ENCODE results near the gene TULP4. TPM values are rescaled to one million over a fixed set of nuclear protein-coding genes. Genes with fewer than 3 reads are reported as not detected.
"Not testable (repeated sequence)": the region's sequence is repeated elsewhere in the genome, so short reads cannot be mapped to it uniquely, and the experiment has no call there.

Gene TULP4
- total RNA-seq, 1 donor from 2014 or later = 406 TPM

GRCh38 chr6:158397578-158397977 lies 85.3 kb downstream of the TULP4 start:
- H3K36me3 Mint-ChIP-seq (ENCODE audit: unreplicated experiment) = peaks cover 11% of the 10 kb centered on the region
- no peak for TF ChIP-seq CTCF (IDR thresholded peaks at IDR 0.05; ENCODE audit: partially characterized antibody, unreplicated experiment)
- H3K4me3 Mint-ChIP-seq (ENCODE audit: unreplicated experiment) = no peak overlapping the region
- no peak overlapping the region for H3K27ac Mint-ChIP-seq (ENCODE audit: unreplicated experiment)
- H3K9me3 Mint-ChIP-seq (ENCODE audit: unreplicated experiment) = peaks cover 17% of the 10 kb centered on the region
- peaks cover 6% of the 10 kb centered on the region for H3K27me3 Mint-ChIP-seq (ENCODE audit: unreplicated experiment)
- DNase-seq = no peak
- no peaks in the 10 kb centered on the region for H3K4me1 Mint-ChIP-seq (ENCODE audit: low read depth, unreplicated experiment)

GRCh38 chr6:158398252-158399024 lies 86.2 kb downstream of the TULP4 start:
- peaks cover 6% of the 10 kb centered on the region for H3K27me3 Mint-ChIP-seq (ENCODE audit: unreplicated experiment)
- DNase-seq = no peak
- no peak for TF ChIP-seq CTCF (IDR thresholded peaks at IDR 0.05; ENCODE audit: partially characterized antibody, unreplicated experiment)
- H3K36me3 Mint-ChIP-seq (ENCODE audit: unreplicated experiment) = peaks cover 10% of the 10 kb centered on the region
- no peaks in the 10 kb centered on the region for H3K4me1 Mint-ChIP-seq (ENCODE audit: low read depth, unreplicated experiment)
- H3K9me3 Mint-ChIP-seq (ENCODE audit: unreplicated experiment) = peaks cover 12% of the 10 kb centered on the region
- H3K4me3 Mint-ChIP-seq (ENCODE audit: unreplicated experiment) = no peak overlapping the region
- H3K27ac Mint-ChIP-seq (ENCODE audit: unreplicated experiment) = no peak overlapping the region

DNA sequence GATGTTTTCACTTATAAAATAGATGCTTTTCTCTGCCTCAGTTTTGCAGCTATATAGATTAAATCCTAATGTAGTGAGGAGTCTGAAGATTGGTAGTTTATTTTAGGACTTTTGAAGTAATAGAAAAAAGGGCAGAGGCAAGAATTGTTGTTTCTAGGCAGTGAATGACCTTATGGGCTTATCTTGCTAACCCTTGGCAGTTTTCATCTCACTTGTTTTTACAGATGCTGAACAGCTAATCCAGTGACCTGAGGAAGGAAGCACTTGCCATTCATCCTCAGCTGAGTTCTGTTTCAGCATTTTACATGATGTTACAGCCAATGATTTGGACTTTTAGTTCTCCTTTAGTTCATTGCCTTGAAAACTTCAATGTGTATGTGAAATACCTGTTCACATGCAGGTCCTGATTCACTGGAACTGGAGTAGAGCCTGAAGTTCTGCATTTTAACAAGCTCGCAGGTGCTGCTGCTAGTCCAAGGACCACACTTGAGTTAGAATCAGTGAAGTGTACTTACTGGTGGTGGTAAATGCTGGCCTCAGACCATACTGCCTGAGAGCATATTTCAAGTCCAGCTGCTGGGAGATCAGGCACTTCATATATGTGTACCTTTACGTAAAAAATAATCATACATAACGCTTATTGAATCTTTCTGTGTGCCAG lies 86.9 kb downstream of the TULP4 start:
- peaks cover 9% of the 10 kb centered on the region for H3K9me3 Mint-ChIP-seq (ENCODE audit: unreplicated experiment)
- no peak for DNase-seq
- no peak overlapping the region for H3K4me3 Mint-ChIP-seq (ENCODE audit: unreplicated experiment)
- peaks cover 5% of the 10 kb centered on the region for H3K27me3 Mint-ChIP-seq (ENCODE audit: unreplicated experiment)
- H3K4me1 Mint-ChIP-seq (ENCODE audit: low read depth, unreplicated experiment) = no peaks in the 10 kb centered on the region
- no peak overlapping the region for H3K27ac Mint-ChIP-seq (ENCODE audit: unreplicated experiment)
- TF ChIP-seq CTCF (IDR thresholded peaks at IDR 0.05; ENCODE audit: partially characterized antibody, unreplicated experiment) = no peak
- peaks cover 3% of the 10 kb centered on the region for H3K36me3 Mint-ChIP-seq (ENCODE audit: unreplicated experiment)

GRCh38 chr6:158402184-158402583 lies 89.9 kb downstream of the TULP4 start:
- H3K9me3 Mint-ChIP-seq (ENCODE audit: unreplicated experiment) = peaks cover 6% of the 10 kb centered on the region
- TF ChIP-seq CTCF (IDR thresholded peaks at IDR 0.05; ENCODE audit: partially characterized antibody, unreplicated experiment) = no peak
- H3K4me3 Mint-ChIP-seq (ENCODE audit: unreplicated experiment) = no peak overlapping the region
- peaks cover 12% of the 10 kb centered on the region for H3K4me1 Mint-ChIP-seq (ENCODE audit: low read depth, unreplicated experiment)
- H3K27ac Mint-ChIP-seq (ENCODE audit: unreplicated experiment) = no peak overlapping the region
- DNase-seq = no peak
- peaks cover 4% of the 10 kb centered on the region for H3K27me3 Mint-ChIP-seq (ENCODE audit: unreplicated experiment)
- H3K36me3 Mint-ChIP-seq (ENCODE audit: unreplicated experiment) = peaks cover 9% of the 10 kb centered on the region

DNA sequence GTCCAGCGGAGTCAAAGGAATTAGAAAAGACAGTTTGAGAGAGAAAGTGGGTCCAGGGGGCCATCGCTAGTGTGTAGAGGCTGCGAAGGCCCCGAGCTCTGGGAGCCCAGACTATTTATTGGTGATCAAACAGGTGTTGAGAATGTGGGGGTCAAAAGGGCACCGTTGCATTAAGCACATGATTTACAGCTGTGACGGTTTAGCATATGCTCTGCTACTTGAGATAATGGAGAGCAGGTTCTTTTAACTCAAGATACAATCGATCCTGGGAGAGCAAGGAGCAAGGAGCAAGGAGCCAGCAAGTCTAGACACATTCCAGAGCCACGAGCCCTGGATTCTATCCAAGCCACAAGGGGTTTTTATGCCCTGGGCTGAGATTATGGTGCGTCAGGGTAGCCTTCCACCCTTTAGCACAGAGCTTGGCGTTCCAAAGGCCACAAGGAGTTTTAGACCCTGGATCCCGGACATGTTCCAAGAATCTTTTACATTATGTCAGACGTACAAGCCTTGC lies 93.1 kb downstream of the TULP4 start:
- Mint-ChIP-seq H3K4me1 (ENCODE audit: low read depth, unreplicated experiment) (peaks cover 32% of the 10 kb centered on the region), H3K4me3 (ENCODE audit: unreplicated experiment) (peak overlapping the region; percentile 30)
- H3K9me3 Mint-ChIP-seq (ENCODE audit: unreplicated experiment); H3K27me3 Mint-ChIP-seq (ENCODE audit: unreplicated experiment); H3K36me3 Mint-ChIP-seq (ENCODE audit: unreplicated experiment); H3K27ac Mint-ChIP-seq (ENCODE audit: unreplicated experiment); DNase-seq: not testable (repeated sequence)
